ENCODE data around the gene MLXIP.

GRCh38 chr12:122063694-122064024 lies 14.9 kb upstream of the MLXIP start:
- TF ChIP-seq POLR2A (IDR thresholded peaks at IDR 0.05; ENCODE audit: control extremely low read depth in 1 of 2, low read depth in 2 of 2, low read length in 2 of 2) (no peak), CTCF (IDR thresholded peaks at IDR 0.05; ENCODE audit: control extremely low read depth in 1 of 3, insufficient read depth in 1 of 3, low read depth in 1 of 3, low read length in 3 of 3) (no peak), NANOG (IDR thresholded peaks at IDR 0.05; ENCODE audit: insufficient read depth, low read depth, low read length, poor library complexity, severe bottlenecking) (no peak), SP2 (IDR thresholded peaks at IDR 0.05; ENCODE audit: low read length) (no peak), USF2 (IDR thresholded peaks at IDR 0.05; ENCODE audit: low read length) (no peak), YY1 (IDR thresholded peaks at IDR 0.05; ENCODE audit: low read depth, low read length) (no peak), EZH2 (IDR thresholded peaks at IDR 0.05; ENCODE audit: low read depth, low read length, severe bottlenecking) (no peak)
